Left lung (tissue), 10 donors: ENCODE measurements around the gene SLC5A6. TPM values are rescaled to one million over a fixed set of nuclear protein-coding genes. Genes with fewer than 3 reads are reported as not detected.
A peak's percentile ranks its signal among the peaks of the same experiment; 100 is the strongest.

Experiments used
- ATAC-seq: fragments of 200-7000 bp; cut with Tn5 transposase; one replicate; pipeline ENCODE4 v1.9.1; 2020; ENCODE audit warnings: moderate library complexity
- DNase-seq, 4 donors: peaks; one replicate each; pipeline ENCODE4 v3.0.0-alpha.2; 2013 to 2020
- H3K27ac ChIP-seq, 2 donors: fragments of 200-600 bp; sonication (generic) in 1 of 2; one replicate each; pipeline versions ENCODE4 v1.5.0 to v1.8.0; 2020 to 2021
- H3K27me3 ChIP-seq, 2 donors: fragments of 200-600 bp; sonication (generic) in 1 of 2; one replicate each; pipeline versions ENCODE4 v1.5.0 to v1.8.0; 2020 to 2021
- H3K36me3 ChIP-seq, 2 donors: fragments of 200-600 bp; sonication (generic) in 1 of 2; one replicate each; pipeline versions ENCODE4 v1.5.0 to v1.8.0; 2020 to 2021
- H3K4me1 ChIP-seq, 2 donors: fragments of 200-600 bp; one replicate each; pipeline ENCODE4 v1.8.0; 2021
- H3K4me3 ChIP-seq, 2 donors: fragments of 200-600 bp; sonication (generic) in 1 of 2; one replicate each; pipeline versions ENCODE4 v1.5.0 to v1.8.0; 2020 to 2021; ENCODE audit warnings: mild to moderate bottlenecking in 1 of 2
- H3K9me3 ChIP-seq, 2 donors: fragments of 200-600 bp; sonication (generic) in 1 of 2; one replicate each; pipeline versions ENCODE4 v1.5.0 to v1.8.0; 2020 to 2021
- CTCF ChIP-seq, 2 donors: fragments of 200-600 bp; sonication (generic) in 1 of 2; IDR thresholded peaks; one replicate each; pipeline versions ENCODE4 v1.5.0 to v1.8.0; 2021; ENCODE audit warnings: antibody characterized with exemption in 2 of 2
- intact Hi-C, 2 donors: fragments of 100-400 bp; cut with DNase I; formaldehyde crosslinking; loops; one replicate each; pipeline versions ENCODE4 v1.11.2 to v1.14.2; 2022
- polyA plus RNA-seq, 6 donors: library from polyadenylated mRNA; unstranded; fragments of 120-200 nt; gene quantifications; one replicate each; pipeline ENCODE4 v1.2.1, GENCODE V29; 2013; ENCODE audit not compliant: insufficient read length in 6 of 6
- total RNA-seq, 2 donors: library from RNA; stranded (reverse); fragmentation: NEBNext Ultra II Directional; extraction: Animal tissue kit (Norgen Biotek cat#: 25700); gene quantifications; one replicate each; pipeline ENCODE4 v1.2.1, GENCODE V29; 2021
- donor health status: DM: no; HTN: yes; CAD: no.
- donor health status: DM: no; HTN: no; CAD: no.

The SLC5A6 gene
- total and polyA plus RNA-seq, 8 donors: 24.1 to 47.2 (median 31.7) TPM

DNA sequence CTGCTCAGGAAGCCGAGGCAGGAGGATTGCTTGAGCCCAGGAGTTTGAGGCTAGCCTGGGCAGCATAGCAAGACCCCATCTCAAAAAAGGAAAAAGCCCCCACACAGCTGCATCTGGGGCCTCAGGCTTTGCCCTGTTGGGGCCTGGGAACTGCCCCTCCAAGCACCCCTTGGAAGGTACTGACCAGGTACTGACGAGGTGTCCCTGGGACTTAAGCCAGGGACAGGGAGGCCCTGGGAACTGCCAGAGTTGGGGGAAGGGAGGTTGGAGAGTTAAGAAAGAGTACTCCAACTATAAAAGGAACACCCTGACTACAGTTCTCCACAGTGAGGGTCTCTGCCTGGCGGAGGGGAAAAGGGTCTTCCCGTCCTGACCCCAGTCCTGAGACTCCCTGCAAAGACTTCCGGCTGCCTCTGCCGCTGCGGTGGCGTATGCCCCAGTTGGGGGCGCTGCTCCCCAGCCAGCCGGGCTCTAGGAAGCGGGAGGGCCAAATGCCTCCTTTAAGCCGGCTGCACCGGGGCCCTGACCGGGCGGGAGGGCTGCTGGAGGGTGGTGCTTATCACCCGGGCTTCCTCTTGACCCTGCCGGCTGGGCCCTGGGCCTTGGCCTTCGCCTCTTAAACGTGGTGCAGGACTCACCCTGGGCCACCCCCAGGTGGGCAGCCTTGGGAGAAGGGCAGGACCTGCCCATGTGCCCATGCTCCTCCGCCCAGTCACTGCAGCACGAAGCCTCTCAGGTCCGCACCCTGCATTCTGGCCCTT, 38.0 kb upstream of the SLC5A6 start:
- DNase-seq (peak in 2 of 4 donors; percentile 39 to 86), ATAC-seq (peak; percentile 97)
- H3K9me3 ChIP-seq: no peaks in the 10 kb centered on the region

GRCh38 chr2:27249159-27249890, 37.3 kb upstream of the SLC5A6 start:
- TF ChIP-seq CTCF (IDR thresholded peaks at IDR 0.05): no peak
- no peak for DNase-seq
- Histone ChIP-seq H3K27me3 (peaks cover 0 to 51% of the 10 kb centered on the region in 2 donors), H3K27ac (no peak overlapping the region), H3K9me3 (no peaks in the 10 kb centered on the region), H3K4me1 (peaks cover 0 to 6% of the 10 kb centered on the region in 2 donors), H3K4me3 (no peak overlapping the region), H3K36me3 (peaks cover 0 to 5% of the 10 kb centered on the region in 2 donors)
- intact Hi-C loops: no loop called here
- ATAC-seq: no peak

More for the DNA sequence above, 38.0 kb upstream of the SLC5A6 start:
- H3K4me1 ChIP-seq: peaks cover 0 to 6% of the 10 kb centered on the region in 2 donors
- no peak overlapping the region for H3K4me3 ChIP-seq
- H3K27me3 ChIP-seq: peaks cover 0 to 56% of the 10 kb centered on the region in 2 donors
- H3K36me3 ChIP-seq: no peaks in the 10 kb centered on the region
- intact Hi-C loops: no loop called here
- TF ChIP-seq CTCF (IDR thresholded peaks at IDR 0.05): peak; percentile 46 to 50
- no peak overlapping the region for H3K27ac ChIP-seq

DNA sequence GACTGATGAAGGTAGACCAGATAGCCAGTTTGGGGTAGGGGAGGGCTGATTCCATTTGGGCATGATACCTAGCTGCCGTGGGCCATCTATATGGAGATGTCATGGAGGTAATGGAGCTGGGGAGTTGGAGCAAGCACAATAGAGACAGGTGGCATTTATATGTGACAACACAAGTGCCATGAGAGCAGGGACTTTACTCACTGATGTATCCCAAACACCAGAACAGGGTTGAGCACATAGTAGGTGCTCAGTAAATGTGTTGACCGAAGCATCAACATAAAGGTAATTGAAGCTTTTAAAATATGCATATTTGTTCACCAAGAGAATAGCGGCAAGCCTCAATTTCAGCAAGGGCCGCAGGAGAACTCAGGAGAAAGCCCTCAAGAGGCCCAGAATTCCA, 35.8 kb upstream of the SLC5A6 start:
- ATAC-seq: no peak
- Histone ChIP-seq H3K9me3 (no peaks in the 10 kb centered on the region), H3K27me3 (peaks cover 0 to 38% of the 10 kb centered on the region in 2 donors), H3K4me3 (no peak overlapping the region), H3K4me1 (peaks cover 0 to 6% of the 10 kb centered on the region in 2 donors), H3K36me3 (peaks cover 0 to 19% of the 10 kb centered on the region in 2 donors), H3K27ac (no peak overlapping the region)
- no peak for TF ChIP-seq CTCF (IDR thresholded peaks at IDR 0.05)
- DNase-seq: no peak
- intact Hi-C loops: no loop called here

GRCh38 chr2:27245626-27246025, 33.6 kb upstream of the SLC5A6 start:
- no peak for ATAC-seq

More at GRCh38 chr2:27245626-27246025, 33.6 kb upstream of the SLC5A6 start:
- Histone ChIP-seq H3K9me3 (no peaks in the 10 kb centered on the region), H3K36me3 (peaks cover 0 to 42% of the 10 kb centered on the region in 2 donors), H3K4me1 (peaks cover 0 to 6% of the 10 kb centered on the region in 2 donors), H3K4me3 (no peak overlapping the region), H3K27ac (no peak overlapping the region), H3K27me3 (peaks cover 0 to 15% of the 10 kb centered on the region in 2 donors)
- intact Hi-C loops: no loop called here
- TF ChIP-seq CTCF (IDR thresholded peaks at IDR 0.05): no peak
- DNase-seq: no peak
